PC-9 (cell line): ENCODE measurements around the gene GPR68. TPM values are rescaled to one million over a fixed set of nuclear protein-coding genes. Genes with fewer than 3 reads are reported as not detected.

ENCODE experiments used
- BruUV-seq: library from RNA; stranded (reverse); fragments of 400-500 nt; replicated peaks from 2 replicates; lab custom pipeline; 2021; lab: Mats Ljungman, UMichigan
- CTCF ChIA-PET: fragments of 300-600 bp; sonication (Branson Sonifier 250); formaldehyde crosslinking; loops from one replicate; lab custom pipeline; 2022; ENCODE audit warnings: antibody characterized with exemption; lab: Charles Lee
- POLR2A ChIA-PET: fragments of 300-600 bp; sonication (Branson Sonifier 250); formaldehyde crosslinking; loops from one replicate; lab custom pipeline; 2022; ENCODE audit warnings: antibody characterized with exemption; ENCODE audit not compliant: unreplicated experiment; lab: Charles Lee
- DNase-seq, 2 experiments: peaks; one replicate each; pipeline versions ENCODE4 v3.0.0 to v3.0.0-alpha.2; 2015 to 2022; ENCODE audit warnings: mixed read lengths in 1 of 2
- H2AFZ ChIP-seq: fragments of 200-600 bp; sonication (generic); 2 replicates; pipeline ENCODE4 v1.8.1; 2017; ENCODE audit warnings: antibody characterized with exemption
- H3F3A ChIP-seq: fragments of 200-600 bp; sonication (generic); 2 replicates; pipeline ENCODE4 v1.8.1; 2017; ENCODE audit warnings: antibody characterized with exemption, mild to moderate bottlenecking, low read depth; ENCODE audit not compliant: insufficient read depth
- H3K27ac ChIP-seq: fragments of 200-600 bp; sonication (generic); 2 replicates; pipeline ENCODE4 v1.6.1; 2016; ENCODE audit warnings: mixed run types
- H3K27me3 ChIP-seq: fragments of 200-600 bp; sonication (generic); 2 replicates; pipeline ENCODE4 v1.6.1; 2016; ENCODE audit warnings: low read depth, mixed run types; ENCODE audit not compliant: insufficient read depth
- H3K36me3 ChIP-seq: fragments of 200-600 bp; sonication (generic); 2 replicates; pipeline ENCODE4 v1.6.1; 2016; ENCODE audit warnings: low read depth, mixed run types
- H3K4me1 ChIP-seq: fragments of 200-600 bp; sonication (generic); replicated peaks from 2 replicates; pipeline ENCODE4 v1.6.1; 2016; ENCODE audit warnings: mixed run types; ENCODE audit not compliant: insufficient read depth
- H3K4me2 ChIP-seq: fragments of 200-600 bp; sonication (generic); 2 replicates; pipeline ENCODE4 v1.6.1; 2017; ENCODE audit warnings: mixed run types
- H3K4me3 ChIP-seq: fragments of 200-600 bp; sonication (generic); 2 replicates; pipeline ENCODE4 v1.6.1; 2016; ENCODE audit warnings: mixed run types
- H3K79me2 ChIP-seq: fragments of 200-600 bp; sonication (generic); 2 replicates; pipeline ENCODE4 v1.6.1; 2017; ENCODE audit warnings: low read depth, mixed run types
- H3K9me2 ChIP-seq: fragments of 200-600 bp; sonication (generic); 2 replicates; pipeline ENCODE4 v1.8.1; 2017; ENCODE audit warnings: mild to moderate bottlenecking; ENCODE audit not compliant: insufficient read depth
- H3K9me3 ChIP-seq: fragments of 200-600 bp; sonication (generic); 2 replicates; pipeline ENCODE4 v1.8.1; 2016; ENCODE audit warnings: low read depth; ENCODE audit not compliant: insufficient read depth
- H4K20me1 ChIP-seq: fragments of 200-600 bp; sonication (generic); 2 replicates; pipeline ENCODE4 v1.8.1; 2017; ENCODE audit not compliant: insufficient read depth
- CTCF ChIP-seq: fragments of 200-600 bp; sonication (generic); conservative IDR thresholded peaks from 2 replicates; pipeline ENCODE4 v1.6.1; 2017; ENCODE audit warnings: mixed run types, antibody characterized with exemption, mild to moderate bottlenecking, moderate library complexity
- EZH2 ChIP-seq: fragments of 200-600 bp; sonication (generic); IDR thresholded peaks from 2 replicates; pipeline ENCODE4 v1.8.0; 2017; ENCODE audit warnings: antibody characterized with exemption, low read depth
- intact Hi-C: fragments of 100-400 bp; cut with micrococcal nuclease; formaldehyde crosslinking; loops from one replicate; pipeline ENCODE4 v1.10.0; 2022; ENCODE audit not compliant: unreplicated experiment
- total RNA-seq: library from RNA; stranded (reverse); gene quantifications from 2 replicates; pipeline ENCODE4 v1.2.3, GENCODE V29; 2021

Gene GPR68
- total RNA-seq, 1 experiment from 2014 or later = not detected

DNA sequence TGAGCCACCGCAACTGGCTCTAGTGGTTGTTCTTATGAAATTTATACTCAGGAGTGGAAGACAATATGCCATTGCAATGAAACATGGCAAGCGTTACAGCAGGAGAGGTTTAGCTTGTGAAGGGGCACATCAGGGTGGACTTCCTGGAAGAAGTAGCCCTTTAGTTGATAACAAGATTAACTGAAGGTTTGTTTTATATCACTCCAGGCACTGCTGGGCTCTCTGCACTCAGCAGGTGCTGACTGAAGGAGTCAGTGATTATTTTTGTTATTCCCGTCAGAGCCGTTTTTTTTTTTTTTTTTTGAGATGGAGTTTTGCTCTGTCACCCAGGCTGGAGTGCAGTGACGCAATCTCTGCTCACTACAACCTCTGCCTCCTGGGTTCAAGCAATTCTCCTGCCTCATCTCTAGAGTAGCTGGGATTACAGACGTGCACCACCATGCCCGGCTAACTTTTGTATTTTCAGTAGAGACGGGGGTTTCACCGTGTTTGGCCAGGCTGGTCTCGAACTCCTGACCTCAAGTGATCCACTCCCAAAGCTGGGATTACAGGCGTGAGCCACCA, 17.6 kb upstream of the GPR68 start:
- Histone ChIP-seq H3K9me3 (no peaks in the 10 kb centered on the region), H2AFZ (no peak overlapping the region), H3F3A (no peaks in the 10 kb centered on the region), H3K4me2 (no peak overlapping the region), H3K27me3 (no peaks in the 10 kb centered on the region), H3K4me1 (no peaks in the 10 kb centered on the region), H3K4me3 (no peak overlapping the region), H3K9me2 (no peaks in the 10 kb centered on the region), H3K36me3 (no peaks in the 10 kb centered on the region), H3K27ac (no peak overlapping the region), H3K79me2 (no peaks in the 10 kb centered on the region), H4K20me1 (no peaks in the 10 kb centered on the region)
- CTCF ChIA-PET = no interaction called here
- TF ChIP-seq CTCF (no peak), EZH2 (no peak)
- no peak for DNase-seq
- intact Hi-C loops = no loop called here
- BruUV-seq = no TSS peak
- POLR2A ChIA-PET = no interaction called here

- no peak for DNase-seq
- Histone ChIP-seq H3K27me3 (no peaks in the 10 kb centered on the region), H4K20me1 (no peaks in the 10 kb centered on the region), H3K27ac (no peak overlapping the region), H3F3A (no peaks in the 10 kb centered on the region), H3K4me3 (no peak overlapping the region), H3K9me3 (no peaks in the 10 kb centered on the region), H3K4me2 (no peak overlapping the region), H2AFZ (no peak overlapping the region), H3K36me3 (no peaks in the 10 kb centered on the region), H3K9me2 (no peaks in the 10 kb centered on the region), H3K4me1 (no peaks in the 10 kb centered on the region), H3K79me2 (no peaks in the 10 kb centered on the region)
- intact Hi-C loops = no loop called here
- POLR2A ChIA-PET = no interaction called here
- TF ChIP-seq EZH2 (no peak), CTCF (no peak)
- CTCF ChIA-PET = interaction anchor here (0.6 kb wide), 1 partner anchor 111 kb away, joined by 5 read pairs; no protein-coding TSS in a partner anchor
- BruUV-seq = no TSS peak
These were observed 16.6 kb upstream of the GPR68 start for GRCh38 chr14:91261115-91261514.

DNA sequence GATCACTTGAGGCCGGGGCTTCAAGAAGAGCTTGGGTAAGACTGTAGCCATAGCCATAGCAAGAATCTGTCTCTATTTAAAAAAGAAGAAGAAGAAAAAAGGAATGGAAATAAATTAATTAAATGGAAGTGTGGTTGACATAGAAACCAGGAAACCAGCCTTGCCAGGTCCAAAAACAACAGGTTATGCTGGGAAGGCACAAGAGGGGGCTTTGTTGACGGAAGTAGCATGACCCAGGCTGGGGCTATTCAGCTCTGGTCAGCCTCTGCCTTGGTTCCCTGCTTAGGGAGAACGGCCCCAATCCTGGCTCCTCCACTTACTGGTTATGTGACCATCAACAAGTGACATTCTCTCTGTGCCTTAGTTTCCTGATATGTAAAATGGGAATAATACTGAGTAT, 14.4 kb upstream of the GPR68 start:
- POLR2A ChIA-PET = no interaction called here
- Histone ChIP-seq H3K4me2 (no peak overlapping the region), H3K27ac (no peak overlapping the region), H3K27me3 (peaks cover 6% of the 10 kb centered on the region; the same call in 1 of the 2 replicates), H4K20me1 (no peaks in the 10 kb centered on the region), H2AFZ (no peak overlapping the region), H3K79me2 (no peaks in the 10 kb centered on the region), H3K36me3 (no peaks in the 10 kb centered on the region), H3K9me3 (no peaks in the 10 kb centered on the region), H3F3A (no peaks in the 10 kb centered on the region), H3K9me2 (no peaks in the 10 kb centered on the region), H3K4me1 (no peaks in the 10 kb centered on the region), H3K4me3 (no peak overlapping the region)
- no TSS peak for BruUV-seq
- intact Hi-C loops = no loop called here
- TF ChIP-seq CTCF (no peak), EZH2 (no peak)
- DNase-seq = no peak
- CTCF ChIA-PET = no interaction called here
